LNCaP clone FGC (cell line): ENCODE results near the gene SEMA4D.

Experiments used
- DNase-seq: peaks from one replicate; pipeline ENCODE4 v3.0.0-alpha.2; 2011; ENCODE audit warnings: low read depth
- H3K4me3 ChIP-seq: 2 replicates; pipeline ENCODE4 v1.5.1; 2011; ENCODE audit warnings: mild to moderate bottlenecking, low read depth, low read length, control low read depth
- TF ChIP-seq, protein P1 (sequence below): IDR thresholded peaks from 2 replicates; pipeline ENCODE4 v1.5.1; 2012; ENCODE audit warnings: mild to moderate bottlenecking; ENCODE audit not compliant: control insufficient read depth, insufficient read depth; ENCODE audit errors: extremely low read depth

The SEMA4D gene

GRCh38 chr9:89505048-89505447 is 7.1 kb upstream of the SEMA4D start:
- TF ChIP-seq, protein P1, sequence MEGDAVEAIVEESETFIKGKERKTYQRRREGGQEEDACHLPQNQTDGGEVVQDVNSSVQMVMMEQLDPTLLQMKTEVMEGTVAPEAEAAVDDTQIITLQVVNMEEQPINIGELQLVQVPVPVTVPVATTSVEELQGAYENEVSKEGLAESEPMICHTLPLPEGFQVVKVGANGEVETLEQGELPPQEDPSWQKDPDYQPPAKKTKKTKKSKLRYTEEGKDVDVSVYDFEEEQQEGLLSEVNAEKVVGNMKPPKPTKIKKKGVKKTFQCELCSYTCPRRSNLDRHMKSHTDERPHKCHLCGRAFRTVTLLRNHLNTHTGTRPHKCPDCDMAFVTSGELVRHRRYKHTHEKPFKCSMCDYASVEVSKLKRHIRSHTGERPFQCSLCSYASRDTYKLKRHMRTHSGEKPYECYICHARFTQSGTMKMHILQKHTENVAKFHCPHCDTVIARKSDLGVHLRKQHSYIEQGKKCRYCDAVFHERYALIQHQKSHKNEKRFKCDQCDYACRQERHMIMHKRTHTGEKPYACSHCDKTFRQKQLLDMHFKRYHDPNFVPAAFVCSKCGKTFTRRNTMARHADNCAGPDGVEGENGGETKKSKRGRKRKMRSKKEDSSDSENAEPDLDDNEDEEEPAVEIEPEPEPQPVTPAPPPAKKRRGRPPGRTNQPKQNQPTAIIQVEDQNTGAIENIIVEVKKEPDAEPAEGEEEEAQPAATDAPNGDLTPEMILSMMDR = no peak
- DNase-seq = no peak
- H3K4me3 ChIP-seq = no peak overlapping the region

GRCh38 chr9:89502671-89503070 is 4.8 kb upstream of the SEMA4D start:
- H3K4me3 ChIP-seq = no peak overlapping the region
- TF ChIP-seq, protein P1 = no peak
- no peak for DNase-seq

- TF ChIP-seq, protein P1 = no peak
- H3K4me3 ChIP-seq = no peak overlapping the region
- no peak for DNase-seq
Observed at GRCh38 chr9:89502038-89502601, 4.2 kb upstream of the SEMA4D start.

- no peak overlapping the region for H3K4me3 ChIP-seq
- TF ChIP-seq, protein P1 = no peak
- no peak for DNase-seq
Observed at GRCh38 chr9:89501311-89501898, 3.5 kb upstream of the SEMA4D start.

DNA sequence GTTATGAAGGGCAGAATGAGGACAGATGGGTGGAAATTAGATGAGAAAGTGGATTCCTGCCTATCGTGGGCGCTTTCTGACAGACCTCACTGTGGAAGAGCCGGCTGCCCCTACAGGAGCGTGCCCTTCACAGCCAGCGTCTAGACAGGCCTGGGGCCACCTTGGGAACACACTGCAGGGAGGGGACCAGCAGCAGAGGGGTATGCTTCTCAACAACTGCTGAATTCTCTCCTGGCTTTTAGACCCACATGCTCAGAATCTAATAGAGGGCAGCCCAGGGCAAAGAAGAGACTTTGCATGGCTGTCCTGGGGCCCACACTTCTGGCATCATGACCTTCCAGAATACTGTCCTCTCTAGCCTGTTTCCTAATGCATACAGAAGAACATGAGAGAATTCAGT is 2.1 kb upstream of the SEMA4D start:
- no peak for DNase-seq
- TF ChIP-seq, protein P1 = no peak

DNA sequence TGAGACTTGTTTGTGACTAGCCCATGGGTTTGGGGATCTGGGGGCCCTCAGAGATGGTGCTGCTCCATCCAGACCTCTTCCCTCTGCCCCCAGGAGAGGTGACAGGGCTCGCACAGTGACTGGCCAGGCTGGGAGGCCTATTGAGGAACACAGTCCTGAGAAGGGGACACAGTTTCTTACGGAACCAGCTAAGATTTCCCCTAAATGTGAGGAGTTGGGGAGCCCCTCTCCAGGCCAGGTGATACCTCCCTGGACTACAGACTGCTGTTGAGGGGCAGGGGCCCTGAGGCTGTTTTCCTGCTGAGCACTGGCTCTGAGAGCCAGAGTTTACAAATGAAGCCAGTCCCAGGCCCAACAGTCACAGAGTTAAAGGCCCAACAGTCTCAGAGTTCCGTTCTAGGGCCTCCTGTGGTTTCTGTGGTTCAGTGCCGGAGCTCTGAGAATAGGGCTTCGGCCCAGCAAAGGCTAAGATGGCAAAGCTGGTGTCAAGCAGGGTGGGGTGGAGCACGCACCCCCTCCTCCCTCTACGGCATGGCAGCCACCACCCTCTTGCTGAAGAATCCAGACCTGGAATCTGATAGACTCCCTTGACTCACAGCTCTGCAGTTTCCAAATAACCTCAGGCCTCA is 1.1 kb upstream of the SEMA4D start:
- DNase-seq = no peak
- TF ChIP-seq, protein P1 = no peak
- no peak overlapping the region for H3K4me3 ChIP-seq

More for the DNA sequence above, 2.1 kb upstream of the SEMA4D start:
- no peak overlapping the region for H3K4me3 ChIP-seq
